Tibial nerve (tissue), 4 donors: ENCODE measurements around the gene NRL. TPM values are rescaled to one million over a fixed set of nuclear protein-coding genes. Genes with fewer than 3 reads are reported as not detected.

Source experiments
- DNase-seq, 2 donors: peaks; one replicate each; pipeline ENCODE4 v3.0.0-alpha.2; 2019; ENCODE audit warnings: low spot score in 2 of 2
- H3K27ac ChIP-seq, 4 donors: fragments of 200-600 bp; sonication (generic) in 3 of 4; one replicate each; pipeline ENCODE4 v1.5.1; 2017 to 2019; ENCODE audit warnings: mild to moderate bottlenecking in 1 of 4
- H3K27me3 ChIP-seq, 2 donors: fragments of 200-600 bp; sonication (generic) in 1 of 2; one replicate each; pipeline versions ENCODE4 v1.5.1 to v1.6.0; 2017 to 2019
- H3K36me3 ChIP-seq, 3 donors: fragments of 200-600 bp; sonication (generic); one replicate each; pipeline ENCODE4 v1.5.1; 2018 to 2019
- H3K4me1 ChIP-seq, 4 donors: fragments of 200-600 bp; sonication (generic) in 3 of 4; one replicate each; pipeline ENCODE4 v1.5.1; 2017 to 2019
- H3K4me3 ChIP-seq, 4 donors: fragments of 200-600 bp; sonication (generic) in 3 of 4; one replicate each; pipeline ENCODE4 v1.5.1; 2017 to 2019; ENCODE audit warnings: mild to moderate bottlenecking in 1 of 4, moderate library complexity in 1 of 4
- H3K9me3 ChIP-seq, 4 donors: fragments of 200-600 bp; sonication (generic) in 3 of 4; one replicate each; pipeline ENCODE4 v1.5.1; 2017 to 2019
- CTCF ChIP-seq, 5 experiments: fragments of 200-600 bp in 3 of 5; fragments of 450-650 bp in 2 of 5; sonication (generic) in 3 of 5; IDR thresholded peaks; one replicate each; pipeline ENCODE4 v1.5.1; 2016 to 2019; ENCODE audit warnings: antibody characterized with exemption in 5 of 5, mild to moderate bottlenecking in 3 of 5, moderate library complexity in 2 of 5
- EP300 ChIP-seq, 2 donors: sonication (generic); formaldehyde crosslinking; IDR thresholded peaks; one replicate each; pipeline ENCODE4 v1.6.1; 2017; ENCODE audit warnings: antibody characterized with exemption in 2 of 2, mild to moderate bottlenecking in 1 of 2
- POLR2A ChIP-seq, 2 donors: fragments of 450-650 bp; IDR thresholded peaks; one replicate each; pipeline ENCODE4 v1.6.1; 2017; ENCODE audit warnings: antibody characterized with exemption in 2 of 2, mild to moderate bottlenecking in 2 of 2, moderate library complexity in 2 of 2
- WGBS, 2 donors: methylation state at CpG; one replicate each; pipeline ENCODE4 v1.1.5; 2018; 5-methylcytosine and 5-hydroxymethylcytosine counted together
- total RNA-seq, 4 donors: library from RNA; depleted of rRNA; stranded (reverse); fragments of >200 nt; gene quantifications; one replicate each; pipeline ENCODE4 v1.1.0, GENCODE V29; 2016

NRL gene
- total RNA-seq, 4 donors from 2014 or later, result 4.8 to 7.0 (median 5.9) TPM

- Histone ChIP-seq H3K4me3 (no peak overlapping the region), H3K27ac (peak overlapping the region; percentile 94 to 99 (median 97))
- TF ChIP-seq CTCF (IDR thresholded peaks at IDR 0.05) (no peak), EP300 (IDR thresholded peaks at IDR 0.05) (no peak), POLR2A (IDR thresholded peaks at IDR 0.05) (no peak)
Measured at GRCh38 chr14:24159777-24160498, 45.2 kb upstream of the NRL start.

GRCh38 chr14:24157331-24157730 lies 42.6 kb upstream of the NRL start:
- Histone ChIP-seq H3K4me1 (peaks cover 0 to 17% (median 6%) of the 10 kb centered on the region in 4 donors), H3K27me3 (no peaks in the 10 kb centered on the region), H3K9me3 (no peaks in the 10 kb centered on the region), H3K36me3 (peaks cover 8 to 81% (median 40%) of the 10 kb centered on the region in 3 donors), H3K27ac (no peak overlapping the region), H3K4me3 (no peak overlapping the region)
- DNase-seq, result no peak
- TF ChIP-seq POLR2A (IDR thresholded peaks at IDR 0.05), result no peak
- no peak for TF ChIP-seq CTCF (IDR thresholded peaks at IDR 0.05)
- TF ChIP-seq EP300 (IDR thresholded peaks at IDR 0.05), result no peak
- WGBS, 2 donors, result 90 to 93% methylated on average over 12 of the region's 12 CpGs

More at GRCh38 chr14:24159777-24160498, 45.2 kb upstream of the NRL start:
- Histone ChIP-seq H3K9me3 (no peaks in the 10 kb centered on the region), H3K36me3 (peaks cover 12 to 80% (median 54%) of the 10 kb centered on the region in 3 donors), H3K27me3 (no peaks in the 10 kb centered on the region), H3K4me1 (peaks cover 0 to 42% (median 19%) of the 10 kb centered on the region in 4 donors)
- 81 to 85% methylated on average over 11 of the region's 11 CpGs for WGBS, 2 donors
- no peak for DNase-seq

GRCh38 chr14:24156840-24157239 lies 42.1 kb upstream of the NRL start:
- H3K27ac ChIP-seq, result no peak overlapping the region
- no peak for DNase-seq
- 88 to 90% methylated on average over 1 of the region's 1 CpG for WGBS, 2 donors
- peaks cover 0 to 13% (median 3%) of the 10 kb centered on the region in 4 donors for H3K4me1 ChIP-seq
- H3K9me3 ChIP-seq, result no peaks in the 10 kb centered on the region
- no peak overlapping the region for H3K4me3 ChIP-seq
- peaks cover 8 to 86% (median 45%) of the 10 kb centered on the region in 3 donors for H3K36me3 ChIP-seq
- H3K27me3 ChIP-seq, result no peaks in the 10 kb centered on the region
- TF ChIP-seq EP300 (IDR thresholded peaks at IDR 0.05) (no peak), POLR2A (IDR thresholded peaks at IDR 0.05) (no peak), CTCF (IDR thresholded peaks at IDR 0.05) (no peak)

- Histone ChIP-seq H3K36me3 (peaks cover 10 to 98% (median 57%) of the 10 kb centered on the region in 3 donors), H3K27ac (no peak overlapping the region)
- WGBS, 2 donors, result 97 to 98% methylated on average over 10 of the region's 10 CpGs
Measured at GRCh38 chr14:24155100-24155499, 40.4 kb upstream of the NRL start.

More at GRCh38 chr14:24155100-24155499, 40.4 kb upstream of the NRL start:
- no peak for TF ChIP-seq EP300 (IDR thresholded peaks at IDR 0.05)
- TF ChIP-seq CTCF (IDR thresholded peaks at IDR 0.05), result no peak
- TF ChIP-seq POLR2A (IDR thresholded peaks at IDR 0.05), result no peak
- H3K4me3 ChIP-seq, result no peak overlapping the region
- no peaks in the 10 kb centered on the region for H3K27me3 ChIP-seq
- peaks cover 0 to under 1% (median 0%) of the 10 kb centered on the region in 4 donors for H3K4me1 ChIP-seq
- no peak for DNase-seq
- no peaks in the 10 kb centered on the region for H3K9me3 ChIP-seq
